Liver (tissue), 9 donors: Measurements from ENCODE around the gene DNAH6. TPM values are rescaled to one million over a fixed set of nuclear protein-coding genes. Genes with fewer than 3 reads are reported as not detected.

Experiments
- DNase-seq: peaks from one replicate; pipeline ENCODE4 v3.0.0-alpha.2; 2017; ENCODE audit warnings: low spot score
- H3K27ac ChIP-seq, 2 donors: one replicate each; pipeline ENCODE4 v1.7.0; 2013; ENCODE audit warnings: inconsistent platforms in 2 of 2, low read length in 2 of 2, control low read depth in 1 of 2, low read depth in 1 of 2, mild to moderate bottlenecking in 1 of 2
- H3K27me3 ChIP-seq, 4 donors: one replicate each; pipeline versions ENCODE4 v1.6.1 to v1.7.0; 2013; ENCODE audit warnings: low read length in 3 of 4, inconsistent platforms in 1 of 4, mild to moderate bottlenecking in 1 of 4, moderate library complexity in 1 of 4; ENCODE audit not compliant: control insufficient read depth in 4 of 4, insufficient read depth in 4 of 4
- H3K36me3 ChIP-seq, 4 donors: one replicate each; pipeline versions ENCODE4 v1.6.1 to v1.7.0; 2013; ENCODE audit warnings: low read length in 3 of 4, mild to moderate bottlenecking in 3 of 4, low read depth in 1 of 4, moderate library complexity in 1 of 4; ENCODE audit not compliant: control insufficient read depth in 4 of 4, insufficient read depth in 3 of 4
- H3K4me1 ChIP-seq, 4 donors: one replicate each; pipeline versions ENCODE4 v1.6.1 to v1.7.0; 2013; ENCODE audit warnings: low read length in 3 of 4, mild to moderate bottlenecking in 3 of 4, moderate library complexity in 1 of 4; ENCODE audit not compliant: control insufficient read depth in 4 of 4, insufficient read depth in 4 of 4
- H3K4me3 ChIP-seq, 3 donors: one replicate each; pipeline versions ENCODE4 v1.6.1 to v1.7.0; 2013; ENCODE audit warnings: low read length in 3 of 3, control low read depth in 1 of 3, low read depth in 1 of 3, mild to moderate bottlenecking in 1 of 3
- H3K9ac ChIP-seq, 2 donors: one replicate each; pipeline ENCODE4 v1.7.0; 2013; ENCODE audit warnings: low read length in 2 of 2, mild to moderate bottlenecking in 2 of 2, moderate library complexity in 2 of 2, control low read depth in 1 of 2, low read depth in 1 of 2
- H3K9me3 ChIP-seq, 4 donors: one replicate each; pipeline versions ENCODE4 v1.6.1 to v1.7.0; 2013; ENCODE audit warnings: low read length in 3 of 4; ENCODE audit not compliant: control insufficient read depth in 4 of 4
- ATF3 ChIP-seq: IDR thresholded peaks from 2 replicates; pipeline ENCODE4 v1.6.1; 2016; ENCODE audit warnings: antibody characterized with exemption
- CTCF ChIP-seq: fragments of 150-350 bp; IDR thresholded peaks from 2 replicates; pipeline ENCODE4 v1.5.1; 2017; ENCODE audit warnings: improper control_type of control experiment, low read depth, low read length; ENCODE audit not compliant: missing input control
- EGR1 ChIP-seq, 2 donors: IDR thresholded peaks; 2 replicates each; pipeline ENCODE4 v1.6.1; 2016 to 2018; ENCODE audit warnings: antibody characterized with exemption in 2 of 2, low read depth in 2 of 2
- FOXA1 ChIP-seq: IDR thresholded peaks from 2 replicates; pipeline ENCODE4 v1.6.1; 2016; ENCODE audit warnings: antibody characterized with exemption
- FOXA2 ChIP-seq: IDR thresholded peaks from 2 replicates; pipeline ENCODE4 v1.6.1; 2016; ENCODE audit warnings: antibody characterized with exemption
- GABPA ChIP-seq, 2 donors: IDR thresholded peaks in 1 of 2; conservative IDR thresholded peaks in 1 of 2; 2 replicates each; pipeline ENCODE4 v1.6.1; 2016; ENCODE audit warnings: antibody characterized with exemption in 2 of 2, mild to moderate bottlenecking in 1 of 2, moderate library complexity in 1 of 2
- HNF4A ChIP-seq, 2 donors: conservative IDR thresholded peaks; 2 replicates each; pipeline ENCODE4 v1.6.1; 2016; ENCODE audit warnings: antibody characterized with exemption in 2 of 2, mild to moderate bottlenecking in 2 of 2
- HNF4G ChIP-seq: IDR thresholded peaks from 2 replicates; pipeline ENCODE4 v1.6.1; 2016; ENCODE audit warnings: antibody characterized with exemption
- JUND ChIP-seq, 2 donors: IDR thresholded peaks; 2 replicates each; pipeline ENCODE4 v1.6.1; 2016; ENCODE audit warnings: antibody characterized with exemption in 2 of 2
- NR2F2 ChIP-seq: IDR thresholded peaks from 2 replicates; pipeline ENCODE4 v1.6.1; 2016; ENCODE audit warnings: antibody characterized with exemption
- RAD21 ChIP-seq, 2 donors: IDR thresholded peaks; 2 replicates each; pipeline ENCODE4 v1.6.1; 2016; ENCODE audit warnings: antibody characterized with exemption in 2 of 2, mild to moderate bottlenecking in 2 of 2
- RXRA ChIP-seq, 2 donors: IDR thresholded peaks; 2 replicates each; pipeline ENCODE4 v1.6.1; 2017 to 2018; ENCODE audit warnings: antibody characterized with exemption in 2 of 2, mild to moderate bottlenecking in 1 of 2
- SP1 ChIP-seq: IDR thresholded peaks from 2 replicates; pipeline ENCODE4 v1.6.1; 2018; ENCODE audit warnings: antibody characterized with exemption, mild to moderate bottlenecking
- TAF1 ChIP-seq: conservative IDR thresholded peaks from 2 replicates; pipeline ENCODE4 v1.6.1; 2016; ENCODE audit warnings: antibody characterized with exemption, mild to moderate bottlenecking
- YY1 ChIP-seq: IDR thresholded peaks from 2 replicates; pipeline ENCODE4 v1.6.1; 2016; ENCODE audit warnings: antibody characterized with exemption, mild to moderate bottlenecking
- WGBS: extraction: QIAGEN DNeasy Blood & Tissue Kit; methylation state at CpG from one replicate; pipeline ENCODE4 v1.1.7; 2013; 5-methylcytosine and 5-hydroxymethylcytosine counted together
- polyA plus RNA-seq, 2 donors: library from polyadenylated mRNA; stranded (reverse) in 1 of 2; unstranded in 1 of 2; fragments of 200-250 nt in 1 of 2; fragments of >200 nt in 1 of 2; fragmentation: Nextera tagmentation in 1 of 2; extraction: Ambion mirVana in 1 of 2; gene quantifications; one replicate each; pipeline versions ENCODE4 v1.2.1 to v1.2.3, GENCODE V29; 2013 to 2015
- total RNA-seq, 2 donors: library from RNA; depleted of rRNA; stranded (reverse); fragments of >200 nt; gene quantifications; one replicate each; pipeline ENCODE4 v1.2.3, GENCODE V29; 2014
- TF ChIP-seq, protein P1 (sequence below): IDR thresholded peaks from 2 replicates; pipeline ENCODE4 v1.6.1; 2016; ENCODE audit warnings: antibody characterized with exemption
- TF ChIP-seq, protein P2 (sequence below): IDR thresholded peaks from 2 replicates; pipeline ENCODE4 v1.6.1; 2016; ENCODE audit warnings: antibody characterized with exemption, mild to moderate bottlenecking
- TF ChIP-seq, protein P3 (sequence below): IDR thresholded peaks from 2 replicates; pipeline ENCODE4 v1.6.1; 2016; ENCODE audit warnings: antibody characterized with exemption
- donor health status: healthy.
- donor health status: healthy.
- donor health status: healthy.
- donor health status: healthy.
- donor health status: healthy.

The DNAH6 gene
- total and polyA plus RNA-seq, 4 donors, result 0.32 to 1.6 (median 0.59) TPM

- no peak for TF ChIP-seq FOXA2
- TF ChIP-seq, protein P1, sequence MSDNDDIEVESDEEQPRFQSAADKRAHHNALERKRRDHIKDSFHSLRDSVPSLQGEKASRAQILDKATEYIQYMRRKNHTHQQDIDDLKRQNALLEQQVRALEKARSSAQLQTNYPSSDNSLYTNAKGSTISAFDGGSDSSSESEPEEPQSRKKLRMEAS, result no peak
- TF ChIP-seq, protein P2, sequence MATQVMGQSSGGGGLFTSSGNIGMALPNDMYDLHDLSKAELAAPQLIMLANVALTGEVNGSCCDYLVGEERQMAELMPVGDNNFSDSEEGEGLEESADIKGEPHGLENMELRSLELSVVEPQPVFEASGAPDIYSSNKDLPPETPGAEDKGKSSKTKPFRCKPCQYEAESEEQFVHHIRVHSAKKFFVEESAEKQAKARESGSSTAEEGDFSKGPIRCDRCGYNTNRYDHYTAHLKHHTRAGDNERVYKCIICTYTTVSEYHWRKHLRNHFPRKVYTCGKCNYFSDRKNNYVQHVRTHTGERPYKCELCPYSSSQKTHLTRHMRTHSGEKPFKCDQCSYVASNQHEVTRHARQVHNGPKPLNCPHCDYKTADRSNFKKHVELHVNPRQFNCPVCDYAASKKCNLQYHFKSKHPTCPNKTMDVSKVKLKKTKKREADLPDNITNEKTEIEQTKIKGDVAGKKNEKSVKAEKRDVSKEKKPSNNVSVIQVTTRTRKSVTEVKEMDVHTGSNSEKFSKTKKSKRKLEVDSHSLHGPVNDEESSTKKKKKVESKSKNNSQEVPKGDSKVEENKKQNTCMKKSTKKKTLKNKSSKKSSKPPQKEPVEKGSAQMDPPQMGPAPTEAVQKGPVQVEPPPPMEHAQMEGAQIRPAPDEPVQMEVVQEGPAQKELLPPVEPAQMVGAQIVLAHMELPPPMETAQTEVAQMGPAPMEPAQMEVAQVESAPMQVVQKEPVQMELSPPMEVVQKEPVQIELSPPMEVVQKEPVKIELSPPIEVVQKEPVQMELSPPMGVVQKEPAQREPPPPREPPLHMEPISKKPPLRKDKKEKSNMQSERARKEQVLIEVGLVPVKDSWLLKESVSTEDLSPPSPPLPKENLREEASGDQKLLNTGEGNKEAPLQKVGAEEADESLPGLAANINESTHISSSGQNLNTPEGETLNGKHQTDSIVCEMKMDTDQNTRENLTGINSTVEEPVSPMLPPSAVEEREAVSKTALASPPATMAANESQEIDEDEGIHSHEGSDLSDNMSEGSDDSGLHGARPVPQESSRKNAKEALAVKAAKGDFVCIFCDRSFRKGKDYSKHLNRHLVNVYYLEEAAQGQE, result no peak
- no peak for TF ChIP-seq HNF4G
- TF ChIP-seq JUND (IDR thresholded peaks at IDR 0.05), result no peak
- TF ChIP-seq GABPA (IDR thresholded peaks at IDR 0.05 in 1 of 2, conservative IDR thresholded peaks at IDR 0.05 in 1 of 2), result no peak
- TF ChIP-seq FOXA1, result no peak
- no peak for TF ChIP-seq RAD21 (IDR thresholded peaks at IDR 0.05)
- no peak for TF ChIP-seq YY1
- TF ChIP-seq SP1, result no peak
- no peak for TF ChIP-seq CTCF
- no peak for TF ChIP-seq TAF1
- TF ChIP-seq RXRA (IDR thresholded peaks at IDR 0.05), result no peak
- no peak for TF ChIP-seq ATF3
- TF ChIP-seq EGR1 (IDR thresholded peaks at IDR 0.05; ENCODE audit: low read depth in 2 of 2), result no peak
- no peak for TF ChIP-seq NR2F2
- TF ChIP-seq, protein P3, sequence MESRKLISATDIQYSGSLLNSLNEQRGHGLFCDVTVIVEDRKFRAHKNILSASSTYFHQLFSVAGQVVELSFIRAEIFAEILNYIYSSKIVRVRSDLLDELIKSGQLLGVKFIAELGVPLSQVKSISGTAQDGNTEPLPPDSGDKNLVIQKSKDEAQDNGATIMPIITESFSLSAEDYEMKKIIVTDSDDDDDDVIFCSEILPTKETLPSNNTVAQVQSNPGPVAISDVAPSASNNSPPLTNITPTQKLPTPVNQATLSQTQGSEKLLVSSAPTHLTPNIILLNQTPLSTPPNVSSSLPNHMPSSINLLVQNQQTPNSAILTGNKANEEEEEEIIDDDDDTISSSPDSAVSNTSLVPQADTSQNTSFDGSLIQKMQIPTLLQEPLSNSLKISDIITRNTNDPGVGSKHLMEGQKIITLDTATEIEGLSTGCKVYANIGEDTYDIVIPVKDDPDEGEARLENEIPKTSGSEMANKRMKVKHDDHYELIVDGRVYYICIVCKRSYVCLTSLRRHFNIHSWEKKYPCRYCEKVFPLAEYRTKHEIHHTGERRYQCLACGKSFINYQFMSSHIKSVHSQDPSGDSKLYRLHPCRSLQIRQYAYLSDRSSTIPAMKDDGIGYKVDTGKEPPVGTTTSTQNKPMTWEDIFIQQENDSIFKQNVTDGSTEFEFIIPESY, result no peak
- TF ChIP-seq HNF4A (conservative IDR thresholded peaks at IDR 0.05), result no peak
- Histone ChIP-seq H3K4me3 (no peak overlapping the region), H3K27ac (no peak overlapping the region), H3K36me3 (peaks cover 0 to 5% (median 0%) of the 10 kb centered on the region in 4 donors), H3K9me3 (no peaks in the 10 kb centered on the region), H3K27me3 (no peaks in the 10 kb centered on the region), H3K9ac (no peak overlapping the region), H3K4me1 (peaks cover 0 to 5% (median 2%) of the 10 kb centered on the region in 4 donors)
- 69% methylated on average over 6 of the region's 6 CpGs for WGBS
- DNase-seq, result no peak
Measured at GRCh38 chr2:84694088-84694622, 177.9 kb downstream of the DNAH6 start.
